Lower lobe of right lung (tissue), 2 donors: Measurements from ENCODE around the gene WDR48. TPM values are rescaled to one million over a fixed set of nuclear protein-coding genes. Genes with fewer than 3 reads are reported as not detected.

Experiments used
- ATAC-seq, 2 donors: fragments of 200-7000 bp; cut with Tn5 transposase; one replicate each; pipeline ENCODE4 v1.9.1; 2020 to 2022; ENCODE audit warnings: mild to moderate bottlenecking in 2 of 2, moderate library complexity in 2 of 2
- DNase-seq: peaks from one replicate; pipeline ENCODE4 v3.0.0-alpha.2; 2020
- H3K27ac ChIP-seq: fragments of 200-600 bp; one replicate; pipeline ENCODE4 v1.8.0; 2022
- H3K27me3 ChIP-seq: fragments of 200-600 bp; one replicate; pipeline ENCODE4 v1.8.0; 2022; ENCODE audit warnings: low read depth
- H3K36me3 ChIP-seq: fragments of 200-600 bp; one replicate; pipeline ENCODE4 v1.8.0; 2022; ENCODE audit warnings: mild to moderate bottlenecking
- H3K4me1 ChIP-seq: fragments of 200-600 bp; one replicate; pipeline ENCODE4 v1.8.0; 2022
- H3K4me3 ChIP-seq: fragments of 200-600 bp; one replicate; pipeline ENCODE4 v1.8.0; 2022; ENCODE audit warnings: mild to moderate bottlenecking
- H3K9me3 ChIP-seq: fragments of 200-600 bp; one replicate; pipeline ENCODE4 v1.8.0; 2022
- CTCF ChIP-seq: fragments of 200-600 bp; IDR thresholded peaks from one replicate; pipeline ENCODE4 v1.8.0; 2022; ENCODE audit warnings: antibody characterized with exemption, mild to moderate bottlenecking
- intact Hi-C: fragments of 100-400 bp; cut with DNase I; formaldehyde crosslinking; loops from one replicate; pipeline ENCODE4 v1.11.0; 2022
- total RNA-seq: library from RNA; stranded (reverse); fragmentation: NEBNext Ultra II Directional; extraction: Animal tissue kit (Norgen Biotek cat#: 25700); gene quantifications from one replicate; pipeline ENCODE4 v1.2.1, GENCODE V29; 2021
- donor health status: DM: no; HTN: yes; CAD: no; lungs with severe emphysema.

The WDR48 gene
- total RNA-seq, 1 donor from 2014 or later = 44.2 TPM

- H3K4me3 ChIP-seq = no peak overlapping the region
- no peaks in the 10 kb centered on the region for H3K27me3 ChIP-seq
- H3K9me3 ChIP-seq = no peaks in the 10 kb centered on the region
- DNase-seq (no peak), ATAC-seq (no peak)
- H3K4me1 ChIP-seq = peaks cover 9% of the 10 kb centered on the region
- TF ChIP-seq CTCF = no peak
- intact Hi-C loops = no loop called here
- no peak overlapping the region for H3K27ac ChIP-seq
- peaks cover 3% of the 10 kb centered on the region for H3K36me3 ChIP-seq
Observed at GRCh38 chr3:39113291-39113690, 61.5 kb downstream of the WDR48 start.

- TF ChIP-seq CTCF = no peak
- intact Hi-C loops = no loop called here
- Histone ChIP-seq H3K27ac (no peak overlapping the region), H3K36me3 (peaks cover 13% of the 10 kb centered on the region), H3K27me3 (no peaks in the 10 kb centered on the region), H3K4me3 (no peak overlapping the region), H3K9me3 (no peaks in the 10 kb centered on the region), H3K4me1 (no peaks in the 10 kb centered on the region)
- DNase-seq = no peak
- ATAC-seq = no peak
Observed at GRCh38 chr3:39114456-39114855, 62.6 kb downstream of the WDR48 start.

- no peak for DNase-seq
- Histone ChIP-seq H3K27me3 (no peaks in the 10 kb centered on the region), H3K36me3 (peaks cover 17% of the 10 kb centered on the region), H3K9me3 (no peaks in the 10 kb centered on the region), H3K4me1 (no peaks in the 10 kb centered on the region), H3K4me3 (no peak overlapping the region), H3K27ac (no peak overlapping the region)
- no peak for TF ChIP-seq CTCF
- intact Hi-C loops = no loop called here
- ATAC-seq = no peak
Observed at GRCh38 chr3:39115870-39116269, 64.1 kb downstream of the WDR48 start.

- TF ChIP-seq CTCF = no peak
- ATAC-seq (no peak), DNase-seq (no peak)
- Histone ChIP-seq H3K36me3 (peaks cover 23% of the 10 kb centered on the region), H3K27ac (no peak overlapping the region), H3K4me1 (no peaks in the 10 kb centered on the region), H3K4me3 (no peak overlapping the region), H3K27me3 (no peaks in the 10 kb centered on the region), H3K9me3 (no peaks in the 10 kb centered on the region)
- intact Hi-C loops = no loop called here
Observed at GRCh38 chr3:39118079-39118478, 66.3 kb downstream of the WDR48 start.

GRCh38 chr3:39118931-39119660, 67.3 kb downstream of the WDR48 start:
- ATAC-seq (no peak), DNase-seq (no peak)
- H3K9me3 ChIP-seq = no peaks in the 10 kb centered on the region
- TF ChIP-seq CTCF = no peak
- H3K27me3 ChIP-seq = no peaks in the 10 kb centered on the region
- no peaks in the 10 kb centered on the region for H3K4me1 ChIP-seq
- intact Hi-C loops = no loop called here
- H3K36me3 ChIP-seq = peaks cover 23% of the 10 kb centered on the region
- no peak overlapping the region for H3K27ac ChIP-seq
- H3K4me3 ChIP-seq = no peak overlapping the region
